Inflammatory macrophage (primary cell): Measurements from ENCODE around the gene NRTN.
"Not testable (repeated sequence)": the region's sequence is repeated elsewhere in the genome, so short reads cannot be mapped to it uniquely, and the experiment has no call there.

Source experiments
- DNase-seq, 2 donors: peaks; one replicate each; pipeline ENCODE4 v3.0.0-alpha.2; 2020 to 2022

The NRTN gene

GRCh38 chr19:5839065-5840017 is 34.5 kb downstream of the NRTN start, which contains the start of gene FUT6:
Gene FUT6, minus strand, starts transcription at chr19:5839702. Its CDS starts 7,135 bp downstream, at chr19:5832567.
- peak; percentile 38 to 49 for DNase-seq

- not testable (repeated sequence) for DNase-seq
These were observed 36.9 kb downstream of the NRTN start for GRCh38 chr19:5841735-5842111.

- DNase-seq: no peak
These were observed 38.5 kb downstream of the NRTN start for GRCh38 chr19:5843295-5843927.

GRCh38 chr19:5844456-5845433 is 39.9 kb downstream of the NRTN start:
- no peak for DNase-seq

- DNase-seq: not testable (repeated sequence)
These were observed 43.0 kb downstream of the NRTN start for GRCh38 chr19:5847846-5848245.

- DNase-seq: not testable (repeated sequence)
These were observed 43.8 kb downstream of the NRTN start for GRCh38 chr19:5848621-5849020.

- DNase-seq: no peak
These were observed 45.3 kb downstream of the NRTN start for GRCh38 chr19:5850189-5850588.

GRCh38 chr19:5850743-5851293 is 46.0 kb downstream of the NRTN start:
- DNase-seq: no peak

- no peak for DNase-seq
These were observed 46.4 kb downstream of the NRTN start, which contains the start of gene FUT3 for GRCh38 chr19:5851302-5851701. Gene FUT3, minus strand, starts transcription at chr19:5851449.

GRCh38 chr19:5854121-5854520 is 49.3 kb downstream of the NRTN start:
- not testable (repeated sequence) for DNase-seq

GRCh38 chr19:5855151-5855550 is 50.3 kb downstream of the NRTN start:
- not testable (repeated sequence) for DNase-seq

GRCh38 chr19:5857203-5858081 is 52.6 kb downstream of the NRTN start:
- no peak for DNase-seq

- DNase-seq: no peak
These were observed 58.3 kb downstream of the NRTN start for GRCh38 chr19:5863030-5863665.

- DNase-seq: no peak
These were observed 59.3 kb downstream of the NRTN start for GRCh38 chr19:5864013-5864720.

GRCh38 chr19:5864725-5865486 is 60.0 kb downstream of the NRTN start:
- DNase-seq: no peak

- no peak for DNase-seq
These were observed 60.9 kb downstream of the NRTN start for GRCh38 chr19:5865772-5866171.

GRCh38 chr19:5867201-5868136 is 62.6 kb downstream of the NRTN start:
- DNase-seq: no peak

GRCh38 chr19:5870986-5871394 is 66.1 kb downstream of the NRTN start:
- DNase-seq: no peak
